DOHH2 (cell line): ENCODE results near the gene OLR1.

Experiments used
- CTCF ChIP-seq: fragments of 200-600 bp; sonication (generic); IDR thresholded peaks from one replicate; pipeline ENCODE4 v1.5.1; 2014; ENCODE audit warnings: antibody characterized with exemption, mild to moderate bottlenecking, low read depth, low read length; ENCODE audit not compliant: poor library complexity, severe bottlenecking
- EZH2phosphoT487 ChIP-seq: fragments of 200-600 bp; sonication (generic); IDR thresholded peaks from 2 replicates; pipeline ENCODE4 v1.6.1; 2017; ENCODE audit warnings: borderline replicate concordance, mild to moderate bottlenecking, antibody characterized with exemption, low read length, moderate library complexity, mixed read lengths

GRCh38 chr12:10119066-10119465 lies 52.9 kb downstream of the OLR1 start:
- TF ChIP-seq CTCF (no peak), EZH2phosphoT487 (no peak)
